ENCODE measurements around the gene GALNS.
A peak's percentile ranks its signal among the peaks of the same experiment; 100 is the strongest.

GALNS gene

DNA sequence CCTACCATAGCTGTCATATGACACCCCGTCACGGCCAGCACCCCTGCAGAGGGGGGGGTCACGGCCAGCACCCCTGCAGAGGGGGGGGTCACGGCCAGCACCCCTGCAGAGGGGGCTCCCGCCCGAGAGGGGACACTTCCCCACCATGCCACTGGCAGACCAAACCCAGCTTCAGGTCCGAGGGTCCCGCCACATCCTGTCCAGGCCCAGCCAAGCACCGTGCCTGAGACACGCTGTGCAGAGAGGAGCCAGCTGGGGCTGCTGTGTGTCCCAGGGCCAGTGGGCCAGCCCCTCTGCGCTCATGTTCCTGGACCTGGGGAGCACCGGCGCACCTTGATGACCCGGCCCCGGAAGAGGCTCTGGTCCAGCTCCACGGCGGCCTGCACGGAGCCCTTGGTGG lies 7.8 kb upstream of the GALNS start:
- Histone ChIP-seq H3K9ac (ENCODE audit: low read depth, low read length) (no peak overlapping the region), H3K27ac (ENCODE audit: low read depth, low read length) (no peak overlapping the region), H3K27me3 (ENCODE audit: control insufficient read depth, insufficient read depth, low read length) (no peaks in the 10 kb centered on the region), H3K4me1 (ENCODE audit: control insufficient read depth, insufficient read depth, low read length) (no peaks in the 10 kb centered on the region), H3K9me3 (ENCODE audit: control insufficient read depth, insufficient read depth, low read length) (no peaks in the 10 kb centered on the region), H3K4me3 (ENCODE audit: low read depth, low read length) (no peak overlapping the region), H3K36me3 (ENCODE audit: control insufficient read depth, insufficient read depth, low read length) (peaks cover 32% of the 10 kb centered on the region)

DNA sequence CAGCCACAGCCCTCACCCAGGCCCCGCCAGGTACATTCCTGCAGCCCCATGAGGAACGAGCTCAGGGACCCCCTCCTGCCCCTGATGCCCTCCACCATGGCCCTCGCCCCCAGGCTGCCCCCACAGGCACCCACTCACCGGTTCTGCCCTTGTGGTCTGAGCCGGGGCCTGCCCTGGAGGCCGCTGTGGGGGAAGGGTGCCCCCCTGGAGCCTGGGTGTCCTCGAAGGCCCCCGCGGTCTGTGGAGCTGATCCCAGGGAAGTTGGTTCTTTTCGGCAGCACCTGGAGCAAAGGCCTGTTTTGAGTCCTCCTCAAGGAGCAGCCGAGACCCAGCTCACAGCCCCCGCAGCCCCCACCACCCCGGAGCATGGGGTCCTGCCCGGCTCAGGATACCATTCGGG lies 7.4 kb upstream of the GALNS start:
- H3K4me1 ChIP-seq (ENCODE audit: control insufficient read depth, insufficient read depth, low read length), result no peaks in the 10 kb centered on the region
- H3K27ac ChIP-seq (ENCODE audit: low read depth, low read length), result no peak overlapping the region
- H3K4me3 ChIP-seq (ENCODE audit: low read depth, low read length), result no peak overlapping the region

DNA sequence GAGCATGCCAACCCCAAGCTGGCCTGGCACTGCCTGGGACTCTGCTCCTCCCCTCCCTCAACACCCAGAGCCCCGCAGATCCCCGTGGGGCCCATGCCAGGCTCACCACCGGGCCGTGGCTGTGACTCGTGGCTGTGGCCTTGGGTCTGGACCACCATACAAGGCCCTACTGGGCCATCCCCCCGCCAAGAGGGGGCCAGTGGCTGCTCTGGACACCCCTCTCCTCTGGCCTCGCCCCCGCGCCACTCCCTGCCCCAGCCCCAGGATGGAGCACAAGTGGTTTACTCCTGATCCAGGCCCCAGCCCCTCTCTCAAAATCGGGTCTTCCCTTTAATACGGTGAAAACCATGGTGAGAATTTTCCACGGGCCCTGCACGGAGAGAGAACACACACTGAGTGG lies 6.7 kb upstream of the GALNS start:
- Histone ChIP-seq H3K9ac (ENCODE audit: low read depth, low read length) (no peak overlapping the region), H3K27me3 (ENCODE audit: control insufficient read depth, insufficient read depth, low read length) (no peaks in the 10 kb centered on the region), H3K4me3 (ENCODE audit: low read depth, low read length) (no peak overlapping the region), H3K4me1 (ENCODE audit: control insufficient read depth, insufficient read depth, low read length) (no peaks in the 10 kb centered on the region), H3K27ac (ENCODE audit: low read depth, low read length) (no peak overlapping the region), H3K9me3 (ENCODE audit: control insufficient read depth, insufficient read depth, low read length) (no peaks in the 10 kb centered on the region), H3K36me3 (ENCODE audit: control insufficient read depth, insufficient read depth, low read length) (peaks cover 43% of the 10 kb centered on the region)

More for the DNA sequence above, 7.4 kb upstream of the GALNS start:
- no peaks in the 10 kb centered on the region for H3K9me3 ChIP-seq (ENCODE audit: control insufficient read depth, insufficient read depth, low read length)
- H3K27me3 ChIP-seq (ENCODE audit: control insufficient read depth, insufficient read depth, low read length), result no peaks in the 10 kb centered on the region
- no peak overlapping the region for H3K9ac ChIP-seq (ENCODE audit: low read depth, low read length)
- H3K36me3 ChIP-seq (ENCODE audit: control insufficient read depth, insufficient read depth, low read length), result peaks cover 37% of the 10 kb centered on the region

DNA sequence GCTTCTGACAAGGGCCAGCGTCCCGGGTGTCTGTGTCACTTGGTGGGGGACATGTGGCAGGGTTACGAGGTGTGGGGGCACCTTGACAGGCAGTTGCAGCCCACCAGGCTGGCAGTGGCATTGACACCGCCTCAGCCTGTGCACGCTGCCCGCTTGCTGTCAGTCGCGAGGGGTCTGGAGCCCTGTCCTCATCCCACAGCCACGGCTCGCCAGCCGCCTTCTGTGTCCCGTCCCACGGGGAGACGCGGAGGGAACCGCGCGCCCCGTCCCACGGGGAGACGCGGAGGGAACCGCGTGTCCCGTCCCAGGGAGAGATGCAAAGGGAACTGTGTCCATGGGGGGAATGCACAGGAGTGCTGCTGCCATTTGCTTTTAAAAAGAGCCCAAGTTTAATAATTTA lies 6.2 kb upstream of the GALNS start:
- Histone ChIP-seq H3K36me3 (ENCODE audit: control insufficient read depth, insufficient read depth, low read length) (peaks cover 45% of the 10 kb centered on the region), H3K9me3 (ENCODE audit: control insufficient read depth, insufficient read depth, low read length) (no peaks in the 10 kb centered on the region), H3K27me3 (ENCODE audit: control insufficient read depth, insufficient read depth, low read length) (no peaks in the 10 kb centered on the region), H3K4me3 (ENCODE audit: low read depth, low read length) (no peak overlapping the region), H3K4me1 (ENCODE audit: control insufficient read depth, insufficient read depth, low read length) (peaks cover 3% of the 10 kb centered on the region; the same call in 1 of the 2 replicates), H3K9ac (ENCODE audit: low read depth, low read length) (no peak overlapping the region), H3K27ac (ENCODE audit: low read depth, low read length) (no peak overlapping the region)

DNA sequence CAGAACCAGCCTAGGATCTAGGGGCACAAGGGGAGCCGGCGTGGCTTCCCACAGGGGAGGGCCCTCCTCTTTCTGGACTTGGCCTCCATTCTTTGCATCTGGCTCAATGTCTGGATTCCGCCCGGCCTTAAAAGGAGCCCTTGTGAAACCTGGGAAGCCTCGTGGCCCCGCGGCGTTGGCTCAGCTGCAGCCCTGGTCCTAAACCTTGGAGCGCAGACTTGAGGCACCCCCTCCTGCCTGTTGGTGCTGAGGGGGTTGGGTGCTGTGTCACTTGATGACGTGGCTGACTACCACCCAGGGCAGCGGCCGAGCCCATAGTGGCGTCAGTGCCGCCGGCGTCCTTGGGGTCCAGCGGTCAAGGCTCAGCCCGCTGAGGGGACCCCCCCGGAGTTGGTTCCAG lies 4.6 kb upstream of the GALNS start:
- Histone ChIP-seq H3K4me3 (ENCODE audit: low read depth, low read length) (no peak overlapping the region), H3K9me3 (ENCODE audit: control insufficient read depth, insufficient read depth, low read length) (no peaks in the 10 kb centered on the region), H3K36me3 (ENCODE audit: control insufficient read depth, insufficient read depth, low read length) (peaks cover 45% of the 10 kb centered on the region), H3K27ac (ENCODE audit: low read depth, low read length) (no peak overlapping the region), H3K27me3 (ENCODE audit: control insufficient read depth, insufficient read depth, low read length) (no peaks in the 10 kb centered on the region), H3K4me1 (ENCODE audit: control insufficient read depth, insufficient read depth, low read length) (peaks cover 4% of the 10 kb centered on the region; the same call in 1 of the 2 replicates), H3K9ac (ENCODE audit: low read depth, low read length) (no peak overlapping the region)

DNA sequence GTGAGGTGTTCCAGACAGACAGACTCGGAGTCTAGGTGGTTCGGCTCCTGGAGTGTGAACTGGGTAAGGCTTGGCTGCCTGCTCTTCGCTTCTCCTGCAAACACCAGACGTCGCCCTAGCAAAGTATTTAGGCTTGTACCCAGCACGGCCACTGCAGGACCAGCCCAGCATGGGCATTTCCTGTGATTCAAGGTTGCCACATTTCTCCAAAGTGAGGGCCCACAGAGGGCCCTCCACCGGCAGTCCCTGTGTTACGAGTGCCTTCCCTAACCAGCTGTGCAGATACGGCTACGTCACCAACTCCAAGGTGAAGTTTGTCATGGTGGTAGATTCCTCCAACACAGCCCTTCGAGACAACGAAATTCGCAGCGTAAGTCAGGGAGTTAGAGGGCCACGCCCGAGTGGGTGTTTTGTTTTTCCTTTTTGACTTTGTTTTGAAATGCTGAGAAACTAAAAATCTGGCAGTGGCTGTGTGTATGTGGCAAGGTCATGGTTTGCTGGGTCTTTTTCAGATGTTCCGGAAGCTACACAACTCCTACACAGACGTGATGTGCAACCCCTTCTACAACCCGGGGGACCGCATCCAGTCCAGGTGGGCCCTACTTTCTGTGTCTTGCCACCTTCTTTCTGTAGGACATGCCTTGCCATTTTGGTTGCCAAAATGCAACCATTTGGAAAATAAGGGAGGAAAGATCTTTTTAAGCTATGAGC lies 2.8 kb upstream of the GALNS start:
- Histone ChIP-seq H3K9me3 (ENCODE audit: control insufficient read depth, insufficient read depth, low read length) (no peaks in the 10 kb centered on the region), H3K36me3 (ENCODE audit: control insufficient read depth, insufficient read depth, low read length) (peaks cover 45% of the 10 kb centered on the region), H3K27me3 (ENCODE audit: control insufficient read depth, insufficient read depth, low read length) (no peaks in the 10 kb centered on the region), H3K4me1 (ENCODE audit: control insufficient read depth, insufficient read depth, low read length) (peaks cover 12% of the 10 kb centered on the region), H3K4me3 (ENCODE audit: low read depth, low read length) (no peak overlapping the region), H3K9ac (ENCODE audit: low read depth, low read length) (no peak overlapping the region), H3K27ac (ENCODE audit: low read depth, low read length) (no peak overlapping the region)

DNA sequence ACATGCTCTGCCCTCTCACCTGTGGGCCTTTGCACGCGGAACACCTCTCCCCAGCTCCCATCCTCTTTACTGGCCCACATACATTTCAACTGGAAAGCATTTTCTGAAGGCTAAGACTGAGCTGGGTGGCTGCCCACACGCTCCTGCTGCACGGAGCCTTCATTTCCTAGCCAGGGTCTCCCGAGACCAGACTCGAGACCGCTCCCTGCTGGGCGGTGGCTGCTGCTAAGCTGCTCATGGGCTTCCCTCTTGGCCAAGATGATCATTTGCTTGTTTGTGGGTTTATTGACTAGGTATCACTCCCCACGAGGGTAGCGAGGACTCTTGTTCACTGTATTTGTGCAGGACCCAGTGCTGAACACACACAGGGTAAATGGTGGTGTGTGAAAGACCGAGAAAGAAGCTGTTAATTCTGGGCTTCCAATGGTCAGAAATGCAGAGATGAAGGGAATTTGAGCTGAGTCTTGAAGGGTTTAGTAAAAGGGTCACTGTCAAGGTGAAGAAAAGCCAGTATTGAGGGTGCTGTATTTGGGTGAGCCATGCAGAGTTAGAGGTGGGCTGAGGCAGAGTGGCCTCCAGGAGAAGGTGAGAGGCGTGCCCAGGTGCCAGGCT lies 1.1 kb upstream of the GALNS start:
- Histone ChIP-seq H3K9me3 (ENCODE audit: control insufficient read depth, insufficient read depth, low read length) (no peaks in the 10 kb centered on the region), H3K27me3 (ENCODE audit: control insufficient read depth, insufficient read depth, low read length) (no peaks in the 10 kb centered on the region), H3K4me1 (ENCODE audit: control insufficient read depth, insufficient read depth, low read length) (peaks cover 12% of the 10 kb centered on the region), H3K27ac (ENCODE audit: low read depth, low read length) (no peak overlapping the region), H3K4me3 (ENCODE audit: low read depth, low read length) (peak overlapping the region; percentile 89), H3K36me3 (ENCODE audit: control insufficient read depth, insufficient read depth, low read length) (peaks cover 45% of the 10 kb centered on the region), H3K9ac (ENCODE audit: low read depth, low read length) (peak overlapping the region; percentile 75; the same call in 1 of the 2 replicates)

DNA sequence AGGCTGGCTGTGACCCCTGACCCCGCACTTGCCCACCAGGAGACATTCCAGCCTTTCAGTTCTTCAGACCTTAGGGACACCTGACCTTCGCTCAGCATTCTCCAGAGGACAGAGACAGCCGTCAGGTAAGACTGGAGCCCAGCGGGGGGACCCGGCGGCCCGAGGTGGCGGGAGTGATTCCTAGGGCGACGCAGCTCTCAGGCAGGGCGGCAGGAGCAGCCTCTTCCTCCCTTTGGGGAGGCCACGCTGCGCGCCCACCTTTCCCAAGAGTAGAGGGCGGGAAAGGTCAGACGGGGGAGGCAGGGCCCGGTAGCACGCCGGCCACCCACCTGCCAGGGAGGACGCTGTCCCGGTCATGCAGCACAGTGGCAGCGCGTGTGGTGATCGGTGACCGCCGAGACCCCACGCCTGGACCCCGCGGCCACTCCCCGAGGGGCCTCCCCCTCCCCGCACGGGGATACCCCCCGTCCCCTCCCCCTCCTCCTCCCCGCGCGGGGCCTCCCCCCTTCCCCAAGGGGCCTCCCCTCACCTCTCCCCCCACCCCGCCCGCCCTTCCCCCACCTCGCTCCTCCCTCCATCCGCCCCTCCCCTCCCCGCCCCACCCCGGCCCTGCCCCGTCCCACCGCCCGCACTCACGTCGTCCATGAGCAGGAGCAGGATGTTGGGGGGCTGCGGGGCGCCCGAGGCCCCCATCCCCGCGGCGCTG lies 472 bp downstream of the GALNS start:
- H3K27me3 ChIP-seq (ENCODE audit: control insufficient read depth, insufficient read depth, low read length), result no peaks in the 10 kb centered on the region

DNA sequence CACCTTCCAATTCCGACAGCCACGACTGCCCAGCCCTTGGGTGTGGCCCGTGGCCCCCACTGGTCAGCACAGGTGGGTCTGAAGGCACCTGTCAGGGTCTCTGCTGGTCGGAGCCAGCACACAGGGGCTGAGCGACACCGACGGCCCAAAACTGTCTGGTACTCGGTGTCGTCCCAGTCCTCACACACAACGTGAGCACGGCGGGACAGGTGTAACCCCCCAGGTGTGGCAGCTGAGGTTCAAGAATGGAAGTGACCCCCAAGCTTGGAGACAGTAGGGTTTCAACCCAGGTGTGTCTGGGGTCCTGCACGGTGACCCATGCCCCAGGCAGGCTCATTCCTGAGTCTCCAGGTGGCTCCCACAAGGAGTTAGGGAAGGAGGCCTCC lies 1.0 kb downstream of the GALNS start:
- Histone ChIP-seq H3K36me3 (ENCODE audit: control insufficient read depth, insufficient read depth, low read length) (peaks cover 25% of the 10 kb centered on the region), H3K4me3 (ENCODE audit: low read depth, low read length) (peak overlapping the region; percentile 74), H3K4me1 (ENCODE audit: control insufficient read depth, insufficient read depth, low read length) (peaks cover 12% of the 10 kb centered on the region), H3K27ac (ENCODE audit: low read depth, low read length) (no peak overlapping the region), H3K9me3 (ENCODE audit: control insufficient read depth, insufficient read depth, low read length) (no peaks in the 10 kb centered on the region), H3K27me3 (ENCODE audit: control insufficient read depth, insufficient read depth, low read length) (no peaks in the 10 kb centered on the region), H3K9ac (ENCODE audit: low read depth, low read length) (no peak overlapping the region)

More for the DNA sequence above, 472 bp downstream of the GALNS start:
- Histone ChIP-seq H3K36me3 (ENCODE audit: control insufficient read depth, insufficient read depth, low read length) (peaks cover 30% of the 10 kb centered on the region), H3K9ac (ENCODE audit: low read depth, low read length) (peak overlapping the region; percentile 36; the same call in 1 of the 2 replicates), H3K27ac (ENCODE audit: low read depth, low read length) (peak overlapping the region; percentile 61), H3K4me3 (ENCODE audit: low read depth, low read length) (peak overlapping the region; percentile 89), H3K4me1 (ENCODE audit: control insufficient read depth, insufficient read depth, low read length) (peaks cover 12% of the 10 kb centered on the region), H3K9me3 (ENCODE audit: control insufficient read depth, insufficient read depth, low read length) (no peaks in the 10 kb centered on the region)

DNA sequence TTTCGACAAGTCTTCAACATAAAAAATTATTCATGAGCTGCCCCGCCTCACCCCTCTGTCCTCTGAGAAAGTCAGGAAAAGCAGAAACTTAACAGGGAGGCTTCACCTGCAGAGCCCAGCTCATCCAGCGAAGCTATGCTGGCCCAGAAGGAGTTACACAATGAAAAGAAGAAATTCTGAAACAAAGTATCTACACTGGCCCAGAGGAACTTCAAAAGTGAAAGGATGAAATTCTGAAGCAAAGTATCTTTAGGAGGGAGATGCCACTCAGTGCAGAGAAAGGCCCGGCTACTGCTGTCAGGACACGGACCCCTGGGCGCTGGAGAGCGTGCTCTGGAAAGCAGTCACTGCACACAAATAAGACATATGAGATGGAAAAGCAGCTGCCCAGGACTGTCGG lies 1.6 kb downstream of the GALNS start:
- H3K27me3 ChIP-seq (ENCODE audit: control insufficient read depth, insufficient read depth, low read length), result no peaks in the 10 kb centered on the region
- H3K9me3 ChIP-seq (ENCODE audit: control insufficient read depth, insufficient read depth, low read length), result no peaks in the 10 kb centered on the region
- no peak overlapping the region for H3K27ac ChIP-seq (ENCODE audit: low read depth, low read length)
- H3K4me1 ChIP-seq (ENCODE audit: control insufficient read depth, insufficient read depth, low read length), result peaks cover 12% of the 10 kb centered on the region
- H3K9ac ChIP-seq (ENCODE audit: low read depth, low read length), result no peak overlapping the region
- H3K36me3 ChIP-seq (ENCODE audit: control insufficient read depth, insufficient read depth, low read length), result peaks cover 19% of the 10 kb centered on the region
- H3K4me3 ChIP-seq (ENCODE audit: low read depth, low read length), result 0 out of 2 replicates have a peak overlapping the region, but pooled peaks have one; percentile 74
